A673 (cell line): Measurements from ENCODE around the gene SOX13. TPM values are rescaled to one million over a fixed set of nuclear protein-coding genes. Genes with fewer than 3 reads are reported as not detected.

Source experiments
- BruUV-seq: library from RNA; stranded (reverse); fragments of 400-500 nt; replicated peaks from 2 replicates; lab custom pipeline; 2021; lab: Mats Ljungman, UMichigan
- CTCF ChIA-PET: fragments of 300-600 bp; sonication (Branson Sonifier 250); formaldehyde crosslinking; loops from one replicate; lab custom pipeline; 2022; ENCODE audit warnings: antibody characterized with exemption; lab: Charles Lee
- POLR2A ChIA-PET: fragments of 300-600 bp; sonication (Branson Sonifier 250); formaldehyde crosslinking; loops from one replicate; lab custom pipeline; 2022; ENCODE audit warnings: antibody characterized with exemption; ENCODE audit not compliant: low non-redundant PET; lab: Charles Lee
- DNase-seq: peaks from one replicate; pipeline ENCODE4 v3.0.0-alpha.2; 2015; ENCODE audit warnings: low spot score
- H3K27ac ChIP-seq: fragments of 200-600 bp; sonication (generic); 2 replicates; pipeline ENCODE4 v1.5.1; 2016; ENCODE audit warnings: mixed run types, low read depth, mild to moderate bottlenecking, mixed read lengths, antibody characterized with exemption, low read length; ENCODE audit not compliant: poor library complexity, severe bottlenecking
- H3K27me3 ChIP-seq: fragments of 200-600 bp; sonication (generic); replicated peaks from 2 replicates; pipeline ENCODE4 v1.6.1; 2017; ENCODE audit warnings: mixed run types, low read depth, mild to moderate bottlenecking, mixed read lengths, antibody characterized with exemption, low read length; ENCODE audit not compliant: insufficient read depth, poor library complexity
- H3K36me3 ChIP-seq: fragments of 200-600 bp; sonication (generic); 2 replicates; pipeline ENCODE4 v1.6.1; 2016; ENCODE audit warnings: mixed run types, mild to moderate bottlenecking, mixed read lengths, antibody characterized with exemption, low read length; ENCODE audit not compliant: insufficient read depth, poor library complexity, severe bottlenecking
- H3K4me1 ChIP-seq: fragments of 200-600 bp; sonication (generic); 2 replicates; pipeline ENCODE4 v1.6.1; 2017; ENCODE audit warnings: mixed run types, mild to moderate bottlenecking, mixed read lengths, antibody characterized with exemption, low read length; ENCODE audit not compliant: insufficient read depth, poor library complexity, severe bottlenecking
- H3K4me3 ChIP-seq: fragments of 200-600 bp; sonication (generic); 2 replicates; pipeline ENCODE4 v1.5.1; 2016; ENCODE audit warnings: low read depth, mixed run types, mild to moderate bottlenecking, mixed read lengths, low read length; ENCODE audit not compliant: poor library complexity, severe bottlenecking
- H3K9me3 ChIP-seq: fragments of 200-600 bp; sonication (generic); 2 replicates; pipeline ENCODE4 v1.6.1; 2016; ENCODE audit warnings: mixed run types, low read depth, mild to moderate bottlenecking, mixed read lengths, antibody characterized with exemption, low read length; ENCODE audit not compliant: poor library complexity, severe bottlenecking
- EZH2 ChIP-seq: fragments of 200-600 bp; sonication (generic); IDR thresholded peaks from 2 replicates; pipeline ENCODE4 v1.6.1; 2017; ENCODE audit warnings: borderline replicate concordance, low read depth, mild to moderate bottlenecking, mixed read lengths, antibody characterized with exemption, low read length; ENCODE audit not compliant: poor library complexity, severe bottlenecking
- intact Hi-C: fragments of 100-400 bp; cut with micrococcal nuclease; formaldehyde crosslinking; loops from one replicate; pipeline ENCODE4 v1.10.0; 2022; ENCODE audit not compliant: unreplicated experiment
- total RNA-seq: library from RNA; stranded (reverse); gene quantifications from 2 replicates; pipeline ENCODE4 v1.2.3, GENCODE V29; 2021
- TF ChIP-seq, protein P1 (sequence below): fragments of 300-800, 200-600 bp; sonication (generic); conservative IDR thresholded peaks from 2 replicates; pipeline ENCODE4 v1.5.1; 2017; ENCODE audit warnings: low read depth, mild to moderate bottlenecking, antibody characterized with exemption, low read length, moderate library complexity, mixed read lengths

Gene SOX13
- total RNA-seq, 1 experiment from 2014 or later, result 9.4 TPM

GRCh38 chr1:204029016-204029415 lies 43.9 kb upstream of the SOX13 start:
- no peaks in the 10 kb centered on the region for H3K36me3 ChIP-seq
- DNase-seq, result no peak
- ChIA-PET CTCF (no interaction called here), POLR2A (no interaction called here)
- no peak for TF ChIP-seq EZH2
- TF ChIP-seq, protein P1, sequence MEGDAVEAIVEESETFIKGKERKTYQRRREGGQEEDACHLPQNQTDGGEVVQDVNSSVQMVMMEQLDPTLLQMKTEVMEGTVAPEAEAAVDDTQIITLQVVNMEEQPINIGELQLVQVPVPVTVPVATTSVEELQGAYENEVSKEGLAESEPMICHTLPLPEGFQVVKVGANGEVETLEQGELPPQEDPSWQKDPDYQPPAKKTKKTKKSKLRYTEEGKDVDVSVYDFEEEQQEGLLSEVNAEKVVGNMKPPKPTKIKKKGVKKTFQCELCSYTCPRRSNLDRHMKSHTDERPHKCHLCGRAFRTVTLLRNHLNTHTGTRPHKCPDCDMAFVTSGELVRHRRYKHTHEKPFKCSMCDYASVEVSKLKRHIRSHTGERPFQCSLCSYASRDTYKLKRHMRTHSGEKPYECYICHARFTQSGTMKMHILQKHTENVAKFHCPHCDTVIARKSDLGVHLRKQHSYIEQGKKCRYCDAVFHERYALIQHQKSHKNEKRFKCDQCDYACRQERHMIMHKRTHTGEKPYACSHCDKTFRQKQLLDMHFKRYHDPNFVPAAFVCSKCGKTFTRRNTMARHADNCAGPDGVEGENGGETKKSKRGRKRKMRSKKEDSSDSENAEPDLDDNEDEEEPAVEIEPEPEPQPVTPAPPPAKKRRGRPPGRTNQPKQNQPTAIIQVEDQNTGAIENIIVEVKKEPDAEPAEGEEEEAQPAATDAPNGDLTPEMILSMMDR, result no peak
- no peak overlapping the region for H3K27ac ChIP-seq
- H3K9me3 ChIP-seq, result no peaks in the 10 kb centered on the region
- no peaks in the 10 kb centered on the region for H3K27me3 ChIP-seq
- H3K4me3 ChIP-seq, result no peak overlapping the region
- no peaks in the 10 kb centered on the region for H3K4me1 ChIP-seq
- BruUV-seq, result no TSS peak
- intact Hi-C loops, result no loop called here

GRCh38 chr1:204031098-204031710 lies 41.7 kb upstream of the SOX13 start:
- Histone ChIP-seq H3K9me3 (no peaks in the 10 kb centered on the region), H3K4me3 (no peak overlapping the region), H3K27me3 (no peaks in the 10 kb centered on the region), H3K4me1 (no peaks in the 10 kb centered on the region), H3K36me3 (no peaks in the 10 kb centered on the region), H3K27ac (no peak overlapping the region)
- no peak for TF ChIP-seq EZH2
- TF ChIP-seq, protein P1, result no peak
- ChIA-PET CTCF (no interaction called here), POLR2A (no interaction called here)
- BruUV-seq, result no TSS peak
- intact Hi-C loops, result no loop called here
- DNase-seq, result no peak

DNA sequence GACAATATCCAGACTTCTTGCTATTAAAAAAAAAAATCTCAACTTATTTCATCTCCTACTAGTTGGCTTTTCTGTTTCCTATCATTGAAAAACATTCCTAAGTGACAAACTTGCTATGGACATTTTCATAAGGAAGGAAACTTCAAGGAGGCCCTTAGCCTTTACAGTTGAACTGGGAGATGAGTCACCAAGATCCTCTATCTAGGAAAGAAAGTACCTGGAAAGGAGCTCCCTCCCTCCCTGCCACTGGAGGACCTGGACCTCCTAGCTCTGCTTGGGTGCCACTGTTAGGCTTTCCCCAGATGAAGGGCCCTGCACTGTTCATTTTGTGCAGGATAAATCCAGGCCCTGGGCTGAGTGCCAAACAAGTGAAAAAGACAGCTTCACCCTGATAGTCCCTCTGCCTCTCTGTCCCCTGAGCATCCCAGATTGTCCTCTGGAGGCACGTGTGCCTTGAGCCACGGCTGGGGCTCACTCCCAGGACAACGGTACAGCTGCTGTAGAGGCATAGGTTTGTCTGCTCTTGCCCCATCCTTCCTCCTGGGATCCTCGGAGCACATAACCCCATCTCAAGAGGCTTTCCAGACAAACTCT lies 40.2 kb upstream of the SOX13 start:
- Histone ChIP-seq H3K27ac (no peak overlapping the region), H3K9me3 (no peaks in the 10 kb centered on the region), H3K27me3 (no peaks in the 10 kb centered on the region), H3K4me1 (no peaks in the 10 kb centered on the region), H3K36me3 (no peaks in the 10 kb centered on the region), H3K4me3 (no peak overlapping the region)
- BruUV-seq, result no TSS peak
- no peak for DNase-seq
- POLR2A ChIA-PET, result no interaction called here
- TF ChIP-seq, protein P1, result no peak
- no peak for TF ChIP-seq EZH2
- intact Hi-C loops, result no loop called here
- CTCF ChIA-PET, result no interaction called here
